Measurements from ENCODE around the gene SPOCK2. TPM values are rescaled to one million over a fixed set of nuclear protein-coding genes. Genes with fewer than 3 reads are reported as not detected.
A peak's percentile ranks its signal among the peaks of the same experiment; 100 is the strongest.

SPOCK2 gene
- total and polyA plus RNA-seq, 2 of the 13 experiments (the other 11 are each of a cell fraction or from before 2014, with no cell fraction given) = 8.6 to 30.6 TPM

GRCh38 chr10:72048450-72049124 is 39.8 kb downstream of the SPOCK2 start (continued):
- TF ChIP-seq RARA (CRISPR knock-in tag; IDR thresholded peaks at IDR 0.05) (peak; percentile 42), ZBTB2 (CRISPR knock-in tag; IDR thresholded peaks at IDR 0.05; ENCODE audit: low read depth) (no peak), HNF1A (IDR thresholded peaks at IDR 0.05; ENCODE audit: low read depth) (no peak), HNF1A (CRISPR knock-in tag; IDR thresholded peaks at IDR 0.05; ENCODE audit: borderline replicate concordance) (0 out of 2 replicates have a peak, but pooled peaks have one; percentile 17), ZNF710 (CRISPR knock-in tag; IDR thresholded peaks at IDR 0.05; ENCODE audit: borderline replicate concordance) (peak; percentile 53; the same call in 1 of the 2 replicates), ZNF205 (CRISPR knock-in tag; IDR thresholded peaks at IDR 0.05) (0 out of 2 replicates have a peak, but pooled peaks have one; percentile 30), ZNF121 (CRISPR knock-in tag; IDR thresholded peaks at IDR 0.05) (no peak), SMC3 (IDR thresholded peaks at IDR 0.05; ENCODE audit: low read length) (peak; percentile 99), SRSF1 (optimal IDR thresholded peaks at IDR 0.05; ENCODE audit: low read depth, low read length) (no peak), ZNF510 (CRISPR knock-in tag; IDR thresholded peaks at IDR 0.05; ENCODE audit: low read depth) (no peak), ZNF468 (CRISPR knock-in tag; IDR thresholded peaks at IDR 0.05) (no peak), ZNF432 (CRISPR knock-in tag; IDR thresholded peaks at IDR 0.05; ENCODE audit: borderline replicate concordance) (no peak), SRY (CRISPR knock-in tag; IDR thresholded peaks at IDR 0.05) (no peak), ELF4 (CRISPR knock-in tag; IDR thresholded peaks at IDR 0.05; ENCODE audit: borderline replicate concordance) (no peak), ZBTB7B (CRISPR knock-in tag; IDR thresholded peaks at IDR 0.05) (no peak), ZFP90 (CRISPR knock-in tag; IDR thresholded peaks at IDR 0.05; ENCODE audit: borderline replicate concordance) (no peak), ZNF333 (CRISPR knock-in tag; IDR thresholded peaks at IDR 0.05; ENCODE audit: borderline replicate concordance) (no peak), TRIM22 (IDR thresholded peaks at IDR 0.05) (no peak), BCL3 (CRISPR knock-in tag; IDR thresholded peaks at IDR 0.05) (no peak)

All from HepG2 (cell line).